HG02763 (cell line): Measurements from ENCODE around the gene LY86.

ENCODE experiments used
- ATAC-seq: cut with Tn5 transposase; IDR thresholded peaks from one replicate; pipeline ENCODE4 v1.9.1; 2021; ENCODE audit warnings: mild to moderate bottlenecking, moderate library complexity; ENCODE audit not compliant: unreplicated experiment

LY86 gene

DNA sequence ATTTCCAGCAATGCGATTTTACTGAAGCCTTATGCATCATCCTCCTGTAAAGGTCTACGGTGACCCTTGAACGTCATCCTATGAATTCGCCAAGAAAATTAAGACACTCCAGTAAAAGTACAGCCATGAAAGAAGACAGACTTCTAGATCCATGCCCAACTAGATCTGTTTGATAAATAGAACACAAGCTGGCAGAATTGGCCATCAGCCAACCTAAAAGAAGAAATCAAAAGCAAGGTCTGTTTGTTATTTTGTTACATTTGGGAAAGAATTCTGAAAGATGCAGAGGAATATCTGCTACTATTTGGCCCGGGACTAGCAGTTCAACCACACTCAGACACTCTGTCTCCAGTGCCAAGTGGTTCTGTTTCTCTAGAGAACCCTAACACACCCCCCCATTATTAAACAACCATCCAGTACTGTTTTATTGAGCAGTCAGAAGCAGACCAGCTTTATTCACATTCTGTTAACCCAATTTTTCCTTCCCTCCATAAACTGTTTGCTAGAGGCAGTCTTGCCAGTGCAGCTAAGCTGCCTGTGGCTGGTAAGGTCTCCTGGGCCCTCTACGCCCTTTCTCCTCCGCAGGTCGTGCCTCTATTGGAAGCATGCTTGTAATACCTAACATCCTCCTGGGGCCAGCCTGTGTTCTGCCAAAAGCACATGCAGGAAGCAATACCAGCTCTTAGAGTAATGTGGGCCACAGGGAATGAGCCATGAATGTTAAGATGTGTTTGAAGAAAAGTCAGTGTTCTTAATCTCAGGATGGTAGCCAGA lies 30.7 kb downstream of the LY86 start:
- ATAC-seq = no peak

DNA sequence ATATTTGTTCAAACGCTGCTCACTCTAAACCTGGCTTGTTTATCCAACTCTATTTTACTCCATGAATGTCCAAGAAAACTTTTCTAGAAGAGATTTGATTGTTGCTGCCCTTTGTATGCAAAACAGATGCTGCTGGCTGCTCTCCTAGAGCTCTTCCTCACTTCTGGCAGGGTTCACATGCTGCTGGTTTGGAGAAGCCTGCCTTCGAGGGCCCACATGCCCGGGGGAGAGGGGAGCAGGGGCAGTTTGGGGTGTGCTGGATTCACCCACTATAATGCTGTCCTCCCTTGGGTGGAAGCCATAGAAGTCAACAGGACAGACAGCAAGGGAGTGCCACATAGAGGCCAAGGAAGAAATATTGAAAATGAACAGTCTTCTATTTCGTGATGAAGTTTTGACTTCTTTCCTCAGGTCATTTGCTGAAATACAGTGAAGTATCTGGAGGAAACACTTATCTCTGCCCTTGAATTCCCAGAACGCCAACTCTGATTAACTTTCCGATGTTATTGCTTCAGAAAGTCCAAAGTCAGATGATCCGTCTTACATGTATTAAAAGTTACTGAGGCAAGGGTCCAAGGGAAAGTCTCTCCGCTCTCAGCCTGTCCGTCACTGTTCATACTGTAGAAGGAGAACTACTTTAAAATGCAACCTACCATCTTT lies 32.4 kb downstream of the LY86 start:
- ATAC-seq = no peak

DNA sequence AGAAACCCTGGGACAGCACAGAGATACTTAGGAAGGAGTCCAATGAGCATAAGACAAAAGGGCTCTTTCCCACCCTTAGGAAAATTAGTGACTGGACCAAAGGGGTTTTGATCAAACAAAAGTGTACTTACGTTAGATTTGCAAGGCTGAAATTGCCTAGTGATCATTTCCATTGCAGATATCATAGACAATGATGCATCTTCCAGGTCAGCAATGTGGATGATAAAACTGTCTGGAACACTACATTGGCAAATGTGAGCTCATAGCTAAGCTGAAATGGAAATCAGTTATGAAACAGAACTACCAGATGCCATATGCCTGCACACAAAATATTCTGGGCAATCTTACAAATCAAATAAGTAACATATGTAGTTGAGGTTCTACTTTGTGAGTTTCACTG lies 34.0 kb downstream of the LY86 start:
- ATAC-seq = no peak

DNA sequence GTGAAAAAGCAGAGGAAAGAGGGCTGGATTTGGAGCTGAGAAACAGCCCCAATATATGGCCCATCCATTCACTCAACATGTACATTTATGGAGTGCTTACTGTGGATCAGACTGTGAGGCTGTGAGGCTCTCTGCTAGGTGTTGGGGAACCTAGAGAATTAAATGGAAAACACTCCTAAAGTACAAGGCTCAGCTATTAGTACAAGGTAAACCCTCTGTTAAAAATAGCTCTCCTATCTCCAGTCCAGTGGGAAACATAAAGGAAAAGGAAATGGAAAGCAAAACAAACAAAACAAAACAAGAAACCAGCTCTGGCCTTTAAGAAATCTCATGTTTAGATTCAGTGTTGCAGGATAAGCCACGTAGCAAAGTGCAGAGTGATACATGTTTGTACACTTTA lies 35.0 kb downstream of the LY86 start:
- no peak for ATAC-seq

DNA sequence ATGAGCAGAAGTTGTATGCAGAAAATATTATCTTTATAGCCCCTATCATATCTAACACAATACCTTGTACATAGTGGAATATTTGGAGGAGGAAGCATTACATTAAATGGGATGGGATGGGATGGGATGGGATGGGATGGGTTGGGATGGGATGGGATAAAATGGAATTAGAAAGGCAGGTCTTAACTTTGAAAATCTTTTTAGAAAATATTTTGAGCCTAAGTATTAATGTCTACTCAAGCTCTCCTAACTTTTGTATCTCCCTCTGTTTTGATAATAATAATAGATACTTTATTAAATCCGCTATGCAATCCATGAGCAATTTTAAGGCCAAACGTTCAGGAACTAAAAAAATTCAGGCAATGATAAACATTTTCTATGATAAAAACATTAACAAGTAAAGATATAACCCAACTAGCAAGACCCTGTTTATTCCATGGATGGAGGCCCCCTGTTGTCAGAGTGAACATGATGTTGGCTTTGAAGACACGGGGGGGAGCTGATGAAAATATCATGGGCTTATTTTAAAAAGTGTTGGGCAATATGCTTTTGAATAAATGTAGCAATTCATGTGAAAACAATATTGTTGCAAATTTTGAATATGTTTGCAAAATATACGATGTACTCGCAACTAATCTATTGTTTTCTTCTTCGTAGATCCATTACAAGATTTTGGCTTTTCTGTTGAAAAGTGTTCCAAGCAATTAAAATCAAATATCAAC lies 35.9 kb downstream of the LY86 start:
- ATAC-seq = no peak

DNA sequence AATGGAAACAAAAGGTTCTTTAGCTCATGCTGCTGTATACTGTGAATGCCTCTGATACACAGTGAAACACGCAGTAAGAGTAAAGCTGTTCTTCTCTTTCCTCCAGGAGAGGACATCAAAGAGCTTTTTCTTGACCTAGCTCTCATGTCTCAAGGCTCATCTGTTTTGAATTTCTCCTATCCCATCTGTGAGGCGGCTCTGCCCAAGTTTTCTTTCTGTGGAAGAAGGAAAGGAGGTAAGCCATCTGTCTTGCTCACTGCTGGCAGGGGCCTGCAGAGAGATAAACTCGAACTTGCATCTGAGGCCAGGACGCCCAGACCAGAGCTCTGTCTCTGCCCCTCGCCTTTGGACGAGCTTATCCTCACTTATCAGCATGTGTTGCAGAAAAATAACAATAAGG lies 37.7 kb downstream of the LY86 start:
- ATAC-seq = no peak

DNA sequence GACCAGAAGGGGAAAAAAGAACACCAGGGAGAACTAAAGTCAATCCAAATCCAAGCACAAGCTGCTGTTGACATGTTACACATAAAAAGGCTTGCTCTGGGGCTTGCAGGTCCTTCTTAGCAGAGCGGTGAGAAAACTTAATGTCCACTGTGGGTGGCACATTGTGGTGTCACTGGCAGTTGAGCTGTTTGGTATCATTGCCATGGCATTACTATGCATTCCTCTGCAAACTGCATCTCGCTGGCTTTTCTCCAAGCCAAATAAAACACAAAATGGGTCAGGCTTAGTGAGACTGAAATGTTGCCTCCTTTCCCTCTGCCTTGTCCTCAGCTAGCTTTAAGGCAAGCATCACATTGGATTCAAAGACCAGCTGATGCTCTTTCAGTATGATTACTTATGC lies 40.9 kb downstream of the LY86 start:
- no peak for ATAC-seq

DNA sequence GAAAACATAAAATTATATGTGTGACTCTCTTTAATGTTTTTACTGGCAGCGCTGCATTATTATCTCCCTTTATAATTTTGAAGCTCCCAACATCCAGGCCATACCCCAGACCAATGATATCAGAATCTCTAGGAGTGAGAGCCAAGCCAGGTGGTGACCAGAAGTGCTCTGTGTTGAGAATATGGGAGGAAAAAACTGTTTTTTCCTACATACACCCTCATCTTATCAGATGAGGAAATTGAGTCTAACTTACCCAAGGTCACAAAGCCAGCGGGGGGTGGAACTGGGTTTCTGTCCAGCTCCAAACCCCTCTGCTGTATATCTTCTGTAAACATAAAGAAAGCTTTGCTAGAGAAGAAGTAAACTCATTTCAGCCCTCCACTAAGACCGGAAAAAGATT lies 42.5 kb downstream of the LY86 start:
- ATAC-seq = no peak

DNA sequence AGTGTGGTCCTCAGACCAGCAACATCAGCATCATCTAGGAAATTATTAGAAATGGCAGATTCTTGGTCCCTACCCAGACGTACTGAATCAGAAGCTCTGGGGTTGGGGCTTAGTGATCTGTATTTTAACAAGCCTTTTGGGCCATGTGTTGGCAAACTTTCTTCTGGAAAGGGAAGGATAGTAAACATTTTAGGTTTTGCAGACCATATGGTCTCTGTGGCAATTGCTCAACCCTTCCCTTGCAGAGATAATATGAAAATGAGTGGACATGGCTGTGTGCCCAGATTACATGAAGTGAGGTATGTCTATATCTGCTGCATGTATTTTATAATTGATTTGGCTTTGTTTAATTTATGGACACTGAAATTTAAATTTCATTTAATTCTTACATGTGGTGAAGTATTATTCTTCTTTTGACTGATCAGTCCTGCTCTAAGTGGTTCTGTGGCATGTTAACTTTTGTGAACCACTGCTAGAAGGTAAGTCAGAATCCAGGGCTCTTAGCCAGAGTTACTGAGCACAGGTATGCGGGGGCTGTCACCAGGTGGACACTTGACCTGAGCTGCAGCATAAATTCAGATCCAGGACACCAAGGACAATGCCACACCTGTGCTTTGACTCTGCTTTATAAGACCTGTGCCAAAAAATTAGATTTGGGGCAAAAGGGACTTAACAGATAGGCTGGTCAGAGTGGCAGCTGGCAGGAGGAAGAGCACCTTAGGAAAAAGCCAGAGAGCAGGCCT lies 43.2 kb downstream of the LY86 start:
- ATAC-seq = no peak

DNA sequence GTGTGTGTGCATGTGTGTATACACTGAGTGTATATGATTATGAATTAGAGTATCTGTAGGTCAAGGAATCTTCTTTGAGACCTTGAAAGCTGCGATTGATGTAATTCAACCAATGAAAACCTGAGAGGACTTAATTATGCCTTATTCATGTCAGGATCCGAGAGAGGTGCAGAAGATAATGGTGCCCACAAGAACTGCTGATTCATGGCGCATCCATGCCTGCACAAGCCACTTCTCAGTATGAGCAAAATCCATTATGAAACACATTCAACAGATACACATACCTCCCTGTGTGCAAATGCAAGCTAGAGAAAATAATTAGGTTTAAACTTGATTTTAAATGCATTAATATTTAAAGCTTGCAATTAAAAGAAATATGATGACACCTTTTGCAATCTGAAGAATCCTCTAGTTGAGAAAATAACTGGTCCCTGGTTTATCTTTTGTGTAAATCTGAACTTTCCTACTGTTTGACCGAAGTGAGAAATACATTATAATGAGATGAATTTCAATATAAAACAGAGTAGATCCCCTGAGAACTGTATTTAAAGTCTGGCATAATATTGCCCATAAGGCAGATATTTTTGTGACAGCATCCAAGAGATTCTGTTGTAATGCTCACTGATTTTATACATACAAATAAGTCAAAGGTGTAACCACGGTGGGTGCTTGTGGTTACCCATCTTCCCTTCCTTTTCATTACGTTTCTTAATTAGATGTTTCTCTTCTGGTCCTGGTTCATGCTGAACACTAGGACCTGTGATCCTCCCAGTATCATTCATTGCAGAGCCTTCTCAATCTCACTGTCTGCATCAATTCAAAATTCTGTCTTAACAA lies 45.6 kb downstream of the LY86 start:
- ATAC-seq = no peak

DNA sequence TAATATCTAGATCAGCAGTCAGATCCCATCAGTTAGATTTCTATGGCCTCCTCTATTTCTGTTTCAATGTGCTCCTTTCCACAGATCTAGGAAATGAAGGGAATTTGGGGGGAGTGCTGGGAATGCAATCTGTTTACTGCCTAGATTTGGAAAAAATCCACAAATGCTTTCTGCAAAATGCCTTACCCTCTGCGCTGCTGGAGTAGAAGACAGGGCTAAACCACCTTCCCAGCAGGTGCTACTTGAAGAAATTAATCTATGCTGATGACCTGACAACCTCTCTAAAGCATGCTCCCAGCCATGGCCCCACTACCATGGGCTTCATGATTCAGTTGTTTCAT lies 46.2 kb downstream of the LY86 start:
- no peak for ATAC-seq

DNA sequence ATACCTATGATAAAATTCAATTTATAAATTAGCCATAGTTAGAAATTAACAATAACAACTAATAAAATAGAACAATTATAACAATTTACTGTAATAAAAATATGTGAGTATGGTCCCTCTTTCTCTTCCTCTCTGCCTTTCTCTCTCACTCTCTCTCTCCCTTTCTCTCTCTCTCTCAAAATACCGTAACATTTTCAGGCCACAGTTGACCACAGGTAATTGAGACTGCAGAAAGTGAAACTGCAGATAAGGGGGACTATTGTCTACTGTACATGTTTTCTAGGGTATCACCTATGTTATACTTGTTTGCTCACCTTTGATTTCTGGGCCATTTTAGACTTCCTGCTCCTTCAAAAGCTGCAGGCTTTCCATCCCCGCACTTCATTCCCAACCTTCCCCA lies 46.8 kb downstream of the LY86 start:
- ATAC-seq = no peak

DNA sequence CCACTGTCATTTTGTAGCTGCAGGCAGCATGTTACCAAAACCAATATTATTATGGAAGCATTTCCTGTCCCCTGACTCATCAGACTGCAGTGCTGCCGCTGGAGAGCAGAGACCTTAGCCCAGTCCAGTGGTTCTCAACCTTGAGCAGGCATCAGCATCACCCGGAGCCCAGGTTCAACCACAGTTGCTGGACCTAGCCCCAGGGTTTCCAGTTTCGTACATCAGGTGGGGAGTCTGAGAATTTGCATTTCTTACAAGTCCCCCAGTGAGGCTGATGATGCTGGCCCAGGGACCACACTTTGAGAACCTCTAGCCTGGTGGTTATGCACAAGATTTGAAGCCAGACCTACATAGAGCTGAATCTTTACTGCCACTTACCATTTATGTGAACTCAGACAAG lies 47.3 kb downstream of the LY86 start:
- ATAC-seq = no peak

DNA sequence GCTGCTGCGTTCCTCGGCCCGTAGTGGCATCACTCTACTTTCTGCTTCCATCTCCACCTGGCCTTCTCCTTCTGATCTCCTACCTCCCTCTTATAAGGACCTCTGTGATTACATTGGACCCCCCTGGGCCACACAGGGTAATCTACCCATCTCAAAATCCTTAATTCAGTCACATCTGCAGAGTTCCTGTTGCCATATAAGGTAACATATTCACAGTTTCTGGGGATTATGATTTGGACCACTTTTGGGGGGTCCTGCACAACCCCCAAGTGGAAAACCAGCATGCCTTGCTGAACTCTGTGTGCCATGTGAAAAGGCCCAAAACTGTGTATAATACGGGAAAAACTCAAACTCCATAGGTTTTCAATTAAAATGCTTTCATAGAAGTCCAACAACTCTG lies 51.1 kb downstream of the LY86 start:
- no peak for ATAC-seq

DNA sequence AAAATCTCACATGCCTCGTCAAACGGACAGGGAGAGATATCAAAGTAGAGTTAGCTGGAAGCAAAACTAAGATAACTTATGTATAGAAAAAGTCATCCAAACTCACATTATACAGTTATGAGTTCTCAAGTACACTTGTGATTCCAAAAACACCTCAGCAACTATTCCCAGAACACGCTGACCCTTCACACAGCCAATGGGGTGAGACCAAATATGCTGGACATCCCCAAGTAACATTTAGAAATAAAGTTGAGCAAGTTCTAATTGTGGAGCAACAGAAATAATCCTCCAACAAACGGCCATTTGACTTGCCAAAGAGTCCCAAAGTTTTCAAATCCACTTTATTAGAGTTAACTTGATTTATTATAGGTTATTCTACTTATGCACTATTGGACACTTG lies 52.4 kb downstream of the LY86 start:
- ATAC-seq = no peak

DNA sequence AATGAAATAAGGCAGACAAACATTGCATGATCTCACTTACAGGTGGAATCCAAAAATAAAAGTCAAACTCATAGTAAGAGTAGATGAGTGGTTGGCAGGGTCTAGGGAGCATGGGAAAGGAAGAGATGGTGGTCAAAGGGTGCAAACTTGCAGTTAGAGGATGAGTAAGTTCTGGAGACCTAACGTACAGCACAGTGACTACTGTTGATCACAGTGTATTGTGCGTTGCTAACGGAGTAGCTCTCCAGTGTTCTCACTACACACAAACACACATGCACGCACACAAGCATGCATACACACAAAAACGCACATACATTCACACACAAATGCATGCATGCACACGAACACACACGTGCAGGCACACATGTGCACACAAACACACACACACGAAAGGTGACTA lies 54.9 kb downstream of the LY86 start:
- no peak for ATAC-seq

DNA sequence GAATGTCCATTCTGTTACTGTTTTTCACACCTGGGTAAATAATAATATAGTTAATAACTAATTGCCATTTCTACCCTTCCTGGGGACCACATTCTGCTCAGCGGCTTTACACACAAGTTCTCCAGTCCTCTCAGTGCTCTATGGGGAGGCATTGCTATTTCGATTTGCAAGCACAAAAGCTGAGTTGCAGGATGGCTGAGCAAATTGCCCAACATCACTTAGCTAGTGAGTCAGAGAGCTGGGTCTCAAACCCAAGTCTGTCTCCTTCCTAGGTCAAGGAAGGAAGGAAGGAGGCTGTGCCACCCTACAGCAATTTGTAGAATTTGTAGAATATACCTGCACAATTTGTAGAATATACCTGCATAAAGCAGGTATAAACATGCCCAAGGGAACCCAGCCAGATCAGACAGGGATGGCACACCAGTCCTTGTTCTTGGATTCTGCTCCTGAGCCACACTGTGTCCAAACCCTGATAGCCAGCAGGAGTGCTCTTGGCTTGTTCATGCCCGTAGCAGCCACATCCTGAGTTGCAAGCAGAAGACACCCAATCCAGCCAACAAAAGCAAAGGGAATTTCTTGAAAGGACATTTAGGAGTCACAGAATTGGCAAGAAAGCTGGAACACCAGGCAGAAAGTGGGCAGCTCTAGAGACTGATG lies 56.9 kb downstream of the LY86 start:
- ATAC-seq = no peak

DNA sequence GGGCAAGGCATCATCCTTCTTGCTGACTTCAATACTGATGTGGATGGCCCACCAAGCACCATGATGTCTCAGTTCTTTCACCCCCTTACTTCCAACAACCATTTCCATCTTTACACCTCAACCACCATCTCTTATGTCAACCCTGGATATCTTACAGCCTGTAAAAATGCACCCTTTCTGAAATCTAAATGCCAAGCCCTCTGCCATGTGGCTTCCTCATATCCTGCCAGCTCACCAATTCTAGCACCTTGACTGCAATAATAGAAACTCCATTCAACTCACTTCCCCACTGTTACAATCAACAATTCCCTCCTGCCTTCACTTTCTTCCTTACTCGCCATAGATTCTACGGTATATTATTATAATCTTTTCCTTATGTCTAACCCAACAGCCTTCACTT lies 57.9 kb downstream of the LY86 start:
- no peak for ATAC-seq

DNA sequence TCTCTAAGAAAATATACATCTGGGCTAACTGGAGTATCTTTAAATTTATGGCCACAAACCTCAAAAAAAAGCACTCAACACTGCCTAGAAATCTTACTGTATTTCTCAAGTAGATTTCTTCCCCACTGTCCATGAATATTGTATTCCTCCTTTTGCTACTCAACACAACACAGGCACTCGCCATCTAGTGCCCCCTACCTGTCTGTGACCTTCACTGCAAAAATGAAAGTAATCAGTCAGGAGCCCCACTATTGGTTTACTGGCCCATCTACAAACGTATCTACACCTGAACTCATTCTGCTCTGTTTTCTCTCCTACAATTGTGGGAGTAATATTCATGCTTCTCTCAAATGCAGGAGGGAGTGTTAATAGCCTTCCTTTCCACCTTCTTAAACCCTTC lies 58.3 kb downstream of the LY86 start:
- ATAC-seq = no peak

DNA sequence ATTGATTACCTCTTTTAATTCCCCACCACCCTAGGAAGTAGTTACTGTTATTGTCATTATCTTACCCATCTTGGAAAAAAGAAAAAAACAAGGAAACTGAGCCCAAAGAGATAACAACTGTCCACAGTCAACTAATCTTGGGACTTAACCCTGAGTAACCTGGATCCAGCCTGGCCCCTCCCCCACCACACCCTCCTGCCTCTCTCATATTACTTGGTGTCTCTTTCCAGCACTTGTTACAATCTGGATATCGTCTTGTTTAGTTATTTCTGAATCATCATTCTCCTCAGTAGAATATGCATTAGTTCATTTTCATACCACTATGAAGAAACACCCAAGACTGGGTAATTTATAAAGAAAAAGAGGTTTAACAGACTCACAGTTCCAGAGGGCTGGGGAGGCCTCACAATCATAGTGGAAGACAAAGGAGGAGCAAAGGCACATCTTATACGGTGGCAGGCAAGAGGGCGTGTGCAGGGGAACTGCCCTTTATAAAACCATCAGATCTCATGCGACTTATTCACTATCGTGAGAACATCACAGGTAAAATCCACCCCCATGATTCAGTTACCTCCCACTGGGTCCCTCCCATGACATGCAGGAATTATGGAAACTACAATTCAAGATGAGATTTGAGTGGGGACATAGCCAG lies 60.3 kb downstream of the LY86 start:
- no peak for ATAC-seq
